ENCODE measurements around the gene TTC9B.

GRCh38 chr19:40217934-40218890 is at the start of gene TTC9B:
- TF ChIP-seq CTCF (conservative IDR thresholded peaks at IDR 0.05; ENCODE audit: low read depth, low read length) = no peak
- no peak for TF ChIP-seq CEBPB (IDR thresholded peaks at IDR 0.05; ENCODE audit: low read depth, low read length)
- no peak for TF ChIP-seq RAD21 (IDR thresholded peaks at IDR 0.05; ENCODE audit: low read length)
- no peak for TF ChIP-seq RFX5 (IDR thresholded peaks at IDR 0.05; ENCODE audit: low read depth, low read length)
- no peak for TF ChIP-seq CHD1 (IDR thresholded peaks at IDR 0.05; ENCODE audit: low read depth, low read length)
- TF ChIP-seq SMC3 (IDR thresholded peaks at IDR 0.05; ENCODE audit: low read depth, low read length) = no peak
- TF ChIP-seq POLR2A (IDR thresholded peaks at IDR 0.05; ENCODE audit: low read depth, low read length) = no peak
